Measurements from ENCODE around the gene MAST2.

MAST2 gene

GRCh38 chr1:46076343-46076742, 272.9 kb downstream of the MAST2 start:
- no peak for DNase-seq

- DNase-seq = no peak
These were observed 274.2 kb downstream of the MAST2 start for GRCh38 chr1:46077644-46078043.

- DNase-seq = no peak
These were observed 276.8 kb downstream of the MAST2 start for GRCh38 chr1:46080257-46080656.

- DNase-seq = no peak
These were observed 277.8 kb downstream of the MAST2 start for GRCh38 chr1:46081206-46081605.

GRCh38 chr1:46081619-46082018, 278.2 kb downstream of the MAST2 start:
- no peak for DNase-seq

GRCh38 chr1:46083579-46083978, 280.2 kb downstream of the MAST2 start:
- DNase-seq = no peak

- no peak for DNase-seq
These were observed 281.4 kb downstream of the MAST2 start for GRCh38 chr1:46084553-46085451.

All from activated T-cell treated with anti-CD3 and anti-CD28 coated beads, Interleukin-2, amount 50 U/mL, for 48 hours (primary cell).